OCI-LY3 (cell line): Measurements from ENCODE around the gene ADGRG7.
"Not testable (repeated sequence)": the region's sequence is repeated elsewhere in the genome, so short reads cannot be mapped to it uniquely, and the experiment has no call there.

Source experiments
- H2AFZ ChIP-seq: fragments of 200-600, 300-600 bp; shearing (Covaris generic); 2 replicates; pipeline ENCODE4 v1.6.0; 2014; ENCODE audit warnings: antibody characterized with exemption, low read depth, low read length
- H3K27ac ChIP-seq: fragments of 200-600, 300-600 bp; sonication (generic); 2 replicates; pipeline ENCODE4 v1.5.1; 2014; ENCODE audit warnings: mild to moderate bottlenecking, low read length, moderate library complexity, mixed read lengths
- H3K27me3 ChIP-seq: fragments of 200-600, 300-600 bp; sonication (generic); 2 replicates; pipeline ENCODE4 v1.6.1; 2014; ENCODE audit warnings: low read depth, low read length, mixed read lengths
- H3K36me3 ChIP-seq: fragments of 200-600, 300-600 bp; sonication (generic); replicated peaks from 2 replicates; pipeline ENCODE3; 2014; ENCODE audit warnings: low read depth, low read length, mixed read lengths
- H3K4me1 ChIP-seq: fragments of 300-600, 200-600 bp; sonication (generic); 2 replicates; pipeline ENCODE4 v1.6.1; 2014; ENCODE audit warnings: low read length, mixed read lengths
- H3K4me2 ChIP-seq: fragments of 200-600, 300-600 bp; sonication (generic); 2 replicates; pipeline ENCODE4 v1.6.1; 2014; ENCODE audit warnings: low read length, mixed read lengths
- H3K4me3 ChIP-seq: fragments of 300-600, 200-600 bp; sonication (generic); 2 replicates; pipeline ENCODE4 v1.5.1; 2014; ENCODE audit warnings: antibody characterized with exemption, mild to moderate bottlenecking, low read length, moderate library complexity
- H3K79me2 ChIP-seq: fragments of 300-600, 200-600 bp; shearing (Covaris generic); 2 replicates; pipeline ENCODE4 v1.6.1; 2014; ENCODE audit warnings: mild to moderate bottlenecking, low read length, mixed read lengths
- H3K9ac ChIP-seq: fragments of 300-600, 200-600 bp; shearing (Covaris generic); 2 replicates; pipeline ENCODE4 v1.6.0; 2014; ENCODE audit warnings: mild to moderate bottlenecking, low read length, moderate library complexity
- H3K9me3 ChIP-seq: fragments of 200-600, 300-600 bp; shearing (Covaris generic); 2 replicates; pipeline ENCODE4 v1.6.1; 2014; ENCODE audit warnings: low read length, mixed read lengths; ENCODE audit not compliant: insufficient read depth
- H4K20me1 ChIP-seq: fragments of 200-600, 300-600 bp; sonication (generic); 2 replicates; pipeline ENCODE4 v1.6.1; 2016; ENCODE audit warnings: low read length, mixed read lengths; ENCODE audit not compliant: insufficient read depth
- CTCF ChIP-seq: fragments of 200-600, 300-600 bp; sonication (generic); IDR thresholded peaks from 2 replicates; pipeline ENCODE4 v1.5.1; 2014; ENCODE audit warnings: antibody characterized with exemption, low read length, low read depth
- EZH2phosphoT487 ChIP-seq: fragments of 200-600 bp; shearing (Covaris generic); IDR thresholded peaks from 2 replicates; pipeline ENCODE4 v1.6.1; 2018; ENCODE audit warnings: antibody characterized with exemption, mixed run types, low read depth

ADGRG7 gene

GRCh38 chr3:100656945-100657344, 47.5 kb downstream of the ADGRG7 start:
- no peaks in the 10 kb centered on the region for H4K20me1 ChIP-seq
- no peaks in the 10 kb centered on the region for H3K79me2 ChIP-seq
- no peak overlapping the region for H3K9ac ChIP-seq
- TF ChIP-seq CTCF (no peak), EZH2phosphoT487 (no peak)
- H3K4me1 ChIP-seq, result peaks cover 6% of the 10 kb centered on the region; the same call in 1 of the 2 replicates
- H2AFZ ChIP-seq, result no peak overlapping the region
- H3K27me3 ChIP-seq, result no peaks in the 10 kb centered on the region
- no peak overlapping the region for H3K4me3 ChIP-seq
- no peak overlapping the region for H3K27ac ChIP-seq
- H3K36me3 ChIP-seq, result no peaks in the 10 kb centered on the region
- H3K9me3 ChIP-seq, result no peaks in the 10 kb centered on the region
- no peak overlapping the region for H3K4me2 ChIP-seq

- H3K79me2 ChIP-seq, H3K27me3 ChIP-seq, H2AFZ ChIP-seq, H3K4me2 ChIP-seq, H4K20me1 ChIP-seq, H3K9ac ChIP-seq, H3K4me3 ChIP-seq, H3K9me3 ChIP-seq, H3K27ac ChIP-seq, H3K4me1 ChIP-seq, H3K36me3 ChIP-seq: not testable (repeated sequence)
These were observed 51.9 kb downstream of the ADGRG7 start for GRCh38 chr3:100661294-100661693.

- H3K9ac ChIP-seq, result no peak overlapping the region
- no peaks in the 10 kb centered on the region for H3K36me3 ChIP-seq
- H2AFZ ChIP-seq, result no peak overlapping the region
- H3K9me3 ChIP-seq, result no peaks in the 10 kb centered on the region
- H3K4me1 ChIP-seq, result peaks cover 3% of the 10 kb centered on the region; the same call in 1 of the 2 replicates
- H3K79me2 ChIP-seq, result no peaks in the 10 kb centered on the region
- H3K4me3 ChIP-seq, result no peak overlapping the region
- TF ChIP-seq CTCF (no peak), EZH2phosphoT487 (no peak)
- H4K20me1 ChIP-seq, result no peaks in the 10 kb centered on the region
- H3K4me2 ChIP-seq, result no peak overlapping the region
- no peaks in the 10 kb centered on the region for H3K27me3 ChIP-seq
- no peak overlapping the region for H3K27ac ChIP-seq
These were observed 52.9 kb downstream of the ADGRG7 start for GRCh38 chr3:100662113-100662823.

GRCh38 chr3:100665230-100665629, 55.8 kb downstream of the ADGRG7 start:
- H3K79me2 ChIP-seq, result no peaks in the 10 kb centered on the region
- no peaks in the 10 kb centered on the region for H3K27me3 ChIP-seq
- H3K9ac ChIP-seq, result no peak overlapping the region
- H3K4me2 ChIP-seq, result no peak overlapping the region
- no peak overlapping the region for H3K4me3 ChIP-seq
- no peaks in the 10 kb centered on the region for H3K4me1 ChIP-seq
- H2AFZ ChIP-seq, result no peak overlapping the region
- TF ChIP-seq CTCF (no peak), EZH2phosphoT487 (no peak)
- no peaks in the 10 kb centered on the region for H3K9me3 ChIP-seq
- H3K27ac ChIP-seq, result no peak overlapping the region
- H3K36me3 ChIP-seq, result no peaks in the 10 kb centered on the region
- H4K20me1 ChIP-seq, result no peaks in the 10 kb centered on the region

- H3K79me2 ChIP-seq, H3K9ac ChIP-seq, H3K9me3 ChIP-seq, H2AFZ ChIP-seq, H3K36me3 ChIP-seq, H3K4me1 ChIP-seq, H3K4me3 ChIP-seq, H4K20me1 ChIP-seq, H3K4me2 ChIP-seq, H3K27me3 ChIP-seq, H3K27ac ChIP-seq: not testable (repeated sequence)
These were observed 57.3 kb downstream of the ADGRG7 start for GRCh38 chr3:100666699-100667098.

- not testable (repeated sequence) for H3K36me3 ChIP-seq, H3K4me1 ChIP-seq, H3K4me2 ChIP-seq, H3K4me3 ChIP-seq, H2AFZ ChIP-seq, H3K79me2 ChIP-seq, H3K27me3 ChIP-seq, H3K27ac ChIP-seq, H4K20me1 ChIP-seq, H3K9me3 ChIP-seq, H3K9ac ChIP-seq
These were observed 57.9 kb downstream of the ADGRG7 start for GRCh38 chr3:100667316-100667715.

- H3K27me3 ChIP-seq, H3K4me3 ChIP-seq, H3K9me3 ChIP-seq, H3K9ac ChIP-seq, H2AFZ ChIP-seq, H3K27ac ChIP-seq, H3K4me1 ChIP-seq, H3K79me2 ChIP-seq, H3K36me3 ChIP-seq, H4K20me1 ChIP-seq, H3K4me2 ChIP-seq: not testable (repeated sequence)
These were observed 61.6 kb downstream of the ADGRG7 start for GRCh38 chr3:100670995-100671394.
